SK-N-SH (cell line): Measurements from ENCODE around the gene STARD5. TPM values are rescaled to one million over a fixed set of nuclear protein-coding genes. Genes with fewer than 3 reads are reported as not detected.

ENCODE experiments used
- CTCF ChIA-PET: fragments of 300-600, 350-600 bp; formaldehyde crosslinking; extraction: SDS; loops from one replicate; lab custom pipeline; 2021; lab: Yijun Ruan, JAX
- POLR2A ChIA-PET: fragments of 350-600 bp; sonication (Branson Sonifier 250); formaldehyde crosslinking; extraction: SDS; loops from one replicate; lab custom pipeline; 2020; ENCODE audit warnings: antibody characterized with exemption, inconsistent platforms; lab: Yijun Ruan, JAX
- DNase-seq: peaks from one replicate; pipeline ENCODE4 v3.0.0; 2012
- H2AFZ ChIP-seq: fragments of 200-600 bp; sonication (generic); 2 replicates; pipeline ENCODE4 v1.8.1; 2016; ENCODE audit warnings: antibody characterized with exemption, mild to moderate bottlenecking, low read depth
- H3F3A ChIP-seq: fragments of 200-600 bp; sonication (generic); replicated peaks from 2 replicates; pipeline ENCODE3; 2016; ENCODE audit warnings: antibody characterized with exemption, mild to moderate bottlenecking; ENCODE audit not compliant: insufficient read depth
- H3K27ac ChIP-seq, 2 experiments: fragments of 200-500 bp in 1 of 2; fragments of 200-600 bp in 1 of 2; sonication (Bioruptor generic) in 1 of 2; sonication (generic), shearing (Covaris generic) in 1 of 2; 2 replicates each; pipeline versions ENCODE4 v1.5.1 to v1.6.1; 2014 to 2016; ENCODE audit warnings: low read depth in 2 of 2, inconsistent platforms in 1 of 2, low read length in 1 of 2, mild to moderate bottlenecking in 1 of 2, mixed read lengths in 1 of 2
- H3K27me3 ChIP-seq: fragments of 200-600 bp; sonication (generic), shearing (Covaris generic); 2 replicates; pipeline ENCODE4 v1.6.1; 2016; ENCODE audit warnings: mixed run types; ENCODE audit not compliant: insufficient read depth
- H3K36me3 ChIP-seq, 2 experiments: fragments of 200-500 bp in 1 of 2; fragments of 200-600 bp in 1 of 2; sonication (Bioruptor generic) in 1 of 2; sonication (generic) in 1 of 2; replicated peaks in 1 of 2; 2 replicates each; pipeline versions ENCODE3 to v1.5.1; 2014 to 2016; ENCODE audit warnings: low read length in 1 of 2, mild to moderate bottlenecking in 1 of 2; ENCODE audit not compliant: insufficient read depth in 2 of 2, control insufficient read depth in 1 of 2
- H3K4me1 ChIP-seq, 2 experiments: fragments of 200-500 bp in 1 of 2; fragments of 200-600 bp in 1 of 2; sonication (Bioruptor generic) in 1 of 2; sonication (generic), shearing (Covaris generic) in 1 of 2; 2 replicates each; pipeline versions ENCODE4 v1.5.1 to v1.6.1; 2014 to 2016; ENCODE audit warnings: low read depth in 1 of 2, low read length in 1 of 2, mixed run types in 1 of 2; ENCODE audit not compliant: insufficient read depth in 2 of 2, control insufficient read depth in 1 of 2
- H3K4me2 ChIP-seq: fragments of 200-600 bp; sonication (generic), shearing (Covaris generic); 2 replicates; pipeline ENCODE4 v1.6.1; 2017; ENCODE audit warnings: mixed run types
- H3K4me3 ChIP-seq, 2 experiments: fragments of 200-500 bp in 1 of 2; fragments of 200-600 bp in 1 of 2; sonication (Bioruptor generic) in 1 of 2; sonication (generic), shearing (Covaris generic) in 1 of 2; 2 replicates each; pipeline versions ENCODE4 v1.5.1 to v1.8.1; 2014 to 2016; ENCODE audit warnings: low read depth in 2 of 2, inconsistent platforms in 1 of 2, low read length in 1 of 2, mild to moderate bottlenecking in 1 of 2, mixed read lengths in 1 of 2, moderate library complexity in 1 of 2
- H3K79me2 ChIP-seq: fragments of 200-600 bp; sonication (generic); 2 replicates; pipeline ENCODE4 v1.8.1; 2017; ENCODE audit warnings: mild to moderate bottlenecking; ENCODE audit not compliant: insufficient read depth
- H3K9ac ChIP-seq: fragments of 200-600 bp; sonication (generic); 2 replicates; pipeline ENCODE4 v1.6.1; 2017; ENCODE audit warnings: mixed run types
- H3K9me2 ChIP-seq: fragments of 200-600 bp; sonication (generic); 2 replicates; pipeline ENCODE4 v1.6.1; 2017; ENCODE audit warnings: mixed run types
- H3K9me3 ChIP-seq: fragments of 200-600 bp; sonication (generic); 2 replicates; pipeline ENCODE4 v1.6.1; 2017; ENCODE audit warnings: mixed run types, mild to moderate bottlenecking, moderate library complexity
- H4K20me1 ChIP-seq: fragments of 200-600 bp; sonication (generic); 2 replicates; pipeline ENCODE4 v1.6.1; 2017; ENCODE audit warnings: mild to moderate bottlenecking, mixed run types; ENCODE audit not compliant: insufficient read depth
- CHD2 ChIP-seq: fragments of 150-350 bp; IDR thresholded peaks from 2 replicates; pipeline ENCODE4 v1.6.1; 2018; ENCODE audit warnings: low read length; ENCODE audit not compliant: partially characterized antibody
- ELF1 ChIP-seq: IDR thresholded peaks from 2 replicates; pipeline ENCODE4 v1.4.0; 2012
- EP300 ChIP-seq, 2 experiments: IDR thresholded peaks; 2 replicates each; pipeline versions ENCODE4 v1.4.0 to v1.6.1; 2012; ENCODE audit warnings: borderline replicate concordance in 1 of 2, low read depth in 1 of 2, low read length in 1 of 2
- FOSL2 ChIP-seq: IDR thresholded peaks from 2 replicates; pipeline ENCODE4 v1.4.0; 2012; ENCODE audit warnings: low read depth, mild to moderate bottlenecking, moderate library complexity, borderline replicate concordance
- FOXM1 ChIP-seq: IDR thresholded peaks from 2 replicates; pipeline ENCODE4 v1.4.0; 2012; ENCODE audit warnings: low read depth, mild to moderate bottlenecking
- IRF3 ChIP-seq: fragments of 150-350 bp; IDR thresholded peaks from 2 replicates; pipeline ENCODE4 v1.6.1; 2016; ENCODE audit warnings: mild to moderate bottlenecking, low read depth, low read length
- JUND ChIP-seq: IDR thresholded peaks from 2 replicates; pipeline ENCODE4 v1.4.0; 2012
- POLR2AphosphoS5 ChIP-seq: IDR thresholded peaks from 2 replicates; pipeline ENCODE4 v1.6.1; 2012; ENCODE audit warnings: low read depth, low read length
- RAD21 ChIP-seq: IDR thresholded peaks from 2 replicates; pipeline ENCODE4 v1.6.1; 2012; ENCODE audit warnings: mild to moderate bottlenecking, low read length
- RCOR1 ChIP-seq: fragments of 150-350 bp; IDR thresholded peaks from 2 replicates; pipeline ENCODE4 v1.6.1; 2017; ENCODE audit warnings: antibody characterized with exemption, low read length
- REST ChIP-seq: IDR thresholded peaks from 2 replicates; pipeline ENCODE4 v1.6.1; 2012; ENCODE audit warnings: mild to moderate bottlenecking, low read depth, low read length, moderate library complexity
- RFX5 ChIP-seq: IDR thresholded peaks from 2 replicates; pipeline ENCODE4 v1.6.1; 2012; ENCODE audit warnings: mild to moderate bottlenecking, improper control_type of control experiment, low read length
- SIN3A ChIP-seq: IDR thresholded peaks from 2 replicates; pipeline ENCODE4 v1.6.1; 2012; ENCODE audit warnings: low read depth, mild to moderate bottlenecking, low read length, moderate library complexity, borderline replicate concordance
- TAF1 ChIP-seq: IDR thresholded peaks from 2 replicates; pipeline ENCODE4 v1.6.1; 2012; ENCODE audit warnings: low read depth, mild to moderate bottlenecking, low read length, moderate library complexity, borderline replicate concordance
- TCF12 ChIP-seq: IDR thresholded peaks from 2 replicates; pipeline ENCODE4 v1.4.0; 2012
- USF1 ChIP-seq: IDR thresholded peaks from 2 replicates; pipeline ENCODE4 v1.4.0; 2012; ENCODE audit warnings: low read depth, borderline replicate concordance
- WGBS: methylation state at CpG from one replicate; pipeline ENCODE4 v1.1.6; 2017; ENCODE audit warnings: low lambda C conversion rate; 5-methylcytosine and 5-hydroxymethylcytosine counted together
- polyA plus RNA-seq, 3 experiments: library from polyadenylated mRNA; depleted of rRNA; stranded (reverse); fragments of >200 nt; gene quantifications; 2 replicates each; pipeline ENCODE4 v1.2.3, GENCODE V29; 2012

Gene STARD5
- polyA plus RNA-seq, 1 of the 3 experiments (the other 2 are of a cell fraction) = 1.6 TPM

GRCh38 chr15:81273200-81273599 lies 50.7 kb downstream of the STARD5 start (continued):
- TF ChIP-seq USF1 = no peak
- no peak for TF ChIP-seq RCOR1
- TF ChIP-seq IRF3 = no peak
- no peak for TF ChIP-seq TAF1

- no peak overlapping the region for H2AFZ ChIP-seq
- H3K9me2 ChIP-seq = no peaks in the 10 kb centered on the region
- no peaks in the 10 kb centered on the region for H4K20me1 ChIP-seq
- TF ChIP-seq RAD21 = no peak
- TF ChIP-seq IRF3 = no peak
- no peak for TF ChIP-seq JUND
- no peak for TF ChIP-seq FOXM1
- TF ChIP-seq RFX5 = no peak
- TF ChIP-seq TCF12 = no peak
- TF ChIP-seq SIN3A = no peak
- TF ChIP-seq CHD2 = no peak
- no peak for TF ChIP-seq FOSL2
- no peak for TF ChIP-seq EP300 (IDR thresholded peaks at IDR 0.05; ENCODE audit: borderline replicate concordance in 1 of 2, low read depth in 1 of 2, low read length in 1 of 2)
- no peak for TF ChIP-seq POLR2AphosphoS5
- no peak for TF ChIP-seq ELF1
- TF ChIP-seq REST = no peak
- peaks cover 0 to 3% of the 10 kb centered on the region in 2 experiments; a peak in 1 of 4 replicates for H3K4me1 ChIP-seq
- POLR2A ChIA-PET = no interaction called here
- no peak overlapping the region for H3K4me2 ChIP-seq
- DNase-seq = no peak
- H3K27me3 ChIP-seq = peaks cover 15% of the 10 kb centered on the region; the same call in 1 of the 2 replicates
- no peak overlapping the region for H3K9ac ChIP-seq
- 0 out of 2 replicates have a peak, but pooled peaks cover 6% of the 10 kb centered on the region for H3K9me3 ChIP-seq
- CTCF ChIA-PET = interaction anchor here (1.2 to 7.2 kb wide), 5 partner anchors 9 to 165 kb away, joined by 4 to 173 read pairs (median 44); no protein-coding TSS in a partner anchor
- H3K79me2 ChIP-seq = no peaks in the 10 kb centered on the region
- no peaks in the 10 kb centered on the region for H3F3A ChIP-seq
- no peak overlapping the region for H3K27ac ChIP-seq
- WGBS = 46% methylated on average over 12 of the region's 12 CpGs
- no peak overlapping the region for H3K4me3 ChIP-seq
- no peaks in the 10 kb centered on the region for H3K36me3 ChIP-seq
Observed at GRCh38 chr15:81271761-81272644, 51.9 kb downstream of the STARD5 start.
